Right forelimb (tissue), 1 donor: ENCODE data around the gene PRSS16.

Experiments used
- DNase-seq: peaks from one replicate; pipeline ENCODE4 v3.0.0-alpha.2; 2018

PRSS16 gene

GRCh38 chr6:27286141-27286540 lies 38.6 kb downstream of the PRSS16 start:
- no peak for DNase-seq

- no peak for DNase-seq
Measured at GRCh38 chr6:27287751-27288135, 40.2 kb downstream of the PRSS16 start.

- no peak for DNase-seq
Measured at GRCh38 chr6:27288136-27289044, 40.9 kb downstream of the PRSS16 start.

- DNase-seq = no peak
Measured at GRCh38 chr6:27290065-27290849, 42.8 kb downstream of the PRSS16 start.

GRCh38 chr6:27290850-27291208 lies 43.3 kb downstream of the PRSS16 start:
- no peak for DNase-seq

GRCh38 chr6:27293436-27294098 lies 46.1 kb downstream of the PRSS16 start:
- no peak for DNase-seq

GRCh38 chr6:27294409-27294808 lies 46.9 kb downstream of the PRSS16 start:
- DNase-seq = no peak

GRCh38 chr6:27295301-27296079 lies 48.0 kb downstream of the PRSS16 start:
- DNase-seq = no peak

- DNase-seq = no peak
Measured at GRCh38 chr6:27296106-27296783, 48.7 kb downstream of the PRSS16 start.

- no peak for DNase-seq
Measured at GRCh38 chr6:27297484-27297856, 50.0 kb downstream of the PRSS16 start.

- DNase-seq = no peak
Measured at GRCh38 chr6:27297857-27298730, 50.6 kb downstream of the PRSS16 start.

- DNase-seq = no peak
Measured at GRCh38 chr6:27303613-27304272, 56.2 kb downstream of the PRSS16 start.
